ENCODE results near the gene PATJ.
A peak's percentile ranks its signal among the peaks of the same experiment; 100 is the strongest.

The PATJ gene

GRCh38 chr1:61967750-61968149, 225.5 kb downstream of the PATJ start:
- no peak overlapping the region for H3K4me3 ChIP-seq (ENCODE audit: control insufficient read depth in 1 of 7, extremely low read depth in 1 of 7, insufficient read depth in 4 of 7, low read depth in 2 of 7, low read length in 6 of 7)
- ChIA-PET POLR2A (no interaction called here), CTCF (no interaction called here)
- H3K36me3 ChIP-seq (ENCODE audit: control insufficient read depth in 4 of 4, insufficient read depth in 4 of 4, low read length in 3 of 4), result no peaks in the 10 kb centered on the region
- H3K9me3 ChIP-seq (ENCODE audit: control extremely low read depth in 1 of 5, control insufficient read depth in 4 of 5, insufficient read depth in 2 of 5, low read depth in 1 of 5, low read length in 4 of 5), result no peaks in the 10 kb centered on the region
- no peak for DNase-seq
- 89% methylated on average over 2 of the region's 3 CpGs for WGBS (ENCODE audit: insufficient coverage)
- H3K27ac ChIP-seq (ENCODE audit: insufficient read depth in 1 of 2, low read depth in 1 of 2, low read length in 2 of 2, poor library complexity in 1 of 2, severe bottlenecking in 2 of 2), result no peak overlapping the region
- H3K27me3 ChIP-seq (replicated peaks in 2 of 5; ENCODE audit: control insufficient read depth in 4 of 5, insufficient read depth in 5 of 5, low read length in 4 of 5), result no peaks in the 10 kb centered on the region
- no peaks in the 10 kb centered on the region for H3K4me1 ChIP-seq (ENCODE audit: control extremely low read depth in 1 of 4, control insufficient read depth in 4 of 4, insufficient read depth in 4 of 4, low read length in 3 of 4)

GRCh38 chr1:61968869-61969268, 226.6 kb downstream of the PATJ start:
- H3K4me1 ChIP-seq (ENCODE audit: control extremely low read depth in 1 of 4, control insufficient read depth in 4 of 4, insufficient read depth in 4 of 4, low read length in 3 of 4), result no peaks in the 10 kb centered on the region
- H3K36me3 ChIP-seq (ENCODE audit: control insufficient read depth in 4 of 4, insufficient read depth in 4 of 4, low read length in 3 of 4), result no peaks in the 10 kb centered on the region
- DNase-seq, result no peak
- H3K9me3 ChIP-seq (ENCODE audit: control extremely low read depth in 1 of 5, control insufficient read depth in 4 of 5, insufficient read depth in 2 of 5, low read depth in 1 of 5, low read length in 4 of 5), result no peaks in the 10 kb centered on the region
- H3K4me3 ChIP-seq (ENCODE audit: control insufficient read depth in 1 of 7, extremely low read depth in 1 of 7, insufficient read depth in 4 of 7, low read depth in 2 of 7, low read length in 6 of 7), result no peak overlapping the region
- no peaks in the 10 kb centered on the region for H3K27me3 ChIP-seq (replicated peaks in 2 of 5; ENCODE audit: control insufficient read depth in 4 of 5, insufficient read depth in 5 of 5, low read length in 4 of 5)
- H3K27ac ChIP-seq (ENCODE audit: insufficient read depth in 1 of 2, low read depth in 1 of 2, low read length in 2 of 2, poor library complexity in 1 of 2, severe bottlenecking in 2 of 2), result no peak overlapping the region
- ChIA-PET POLR2A (no interaction called here), CTCF (no interaction called here)
- WGBS (ENCODE audit: insufficient coverage), result no CpG with 5 or more reads among the region's 1 CpG

- H3K27ac ChIP-seq (ENCODE audit: insufficient read depth in 1 of 2, low read depth in 1 of 2, low read length in 2 of 2, poor library complexity in 1 of 2, severe bottlenecking in 2 of 2), result no peak overlapping the region
Measured at GRCh38 chr1:61973100-61973837, 231.0 kb downstream of the PATJ start.

GRCh38 chr1:61975638-61976037, 233.4 kb downstream of the PATJ start:
- Histone ChIP-seq H3K4me1 (ENCODE audit: control extremely low read depth in 1 of 4, control insufficient read depth in 4 of 4, insufficient read depth in 4 of 4, low read length in 3 of 4) (no peaks in the 10 kb centered on the region), H3K27me3 (replicated peaks in 2 of 5; ENCODE audit: control insufficient read depth in 4 of 5, insufficient read depth in 5 of 5, low read length in 4 of 5) (no peaks in the 10 kb centered on the region), H3K36me3 (ENCODE audit: control insufficient read depth in 4 of 4, insufficient read depth in 4 of 4, low read length in 3 of 4) (no peaks in the 10 kb centered on the region), H3K9me3 (ENCODE audit: control extremely low read depth in 1 of 5, control insufficient read depth in 4 of 5, insufficient read depth in 2 of 5, low read depth in 1 of 5, low read length in 4 of 5) (no peaks in the 10 kb centered on the region), H3K27ac (ENCODE audit: insufficient read depth in 1 of 2, low read depth in 1 of 2, low read length in 2 of 2, poor library complexity in 1 of 2, severe bottlenecking in 2 of 2) (no peak overlapping the region), H3K4me3 (ENCODE audit: control insufficient read depth in 1 of 7, extremely low read depth in 1 of 7, insufficient read depth in 4 of 7, low read depth in 2 of 7, low read length in 6 of 7) (no peak overlapping the region)
- DNase-seq, result no peak
- POLR2A ChIA-PET, result no interaction called here
- CTCF ChIA-PET, result no interaction called here
- 100% methylated on average over 4 of the region's 4 CpGs for WGBS (ENCODE audit: insufficient coverage)

More at GRCh38 chr1:61973100-61973837, 231.0 kb downstream of the PATJ start:
- ChIA-PET CTCF (no interaction called here), POLR2A (no interaction called here)
- Histone ChIP-seq H3K36me3 (ENCODE audit: control insufficient read depth in 4 of 4, insufficient read depth in 4 of 4, low read length in 3 of 4) (no peaks in the 10 kb centered on the region), H3K4me1 (ENCODE audit: control extremely low read depth in 1 of 4, control insufficient read depth in 4 of 4, insufficient read depth in 4 of 4, low read length in 3 of 4) (no peaks in the 10 kb centered on the region), H3K9me3 (ENCODE audit: control extremely low read depth in 1 of 5, control insufficient read depth in 4 of 5, insufficient read depth in 2 of 5, low read depth in 1 of 5, low read length in 4 of 5) (no peaks in the 10 kb centered on the region), H3K27me3 (replicated peaks in 2 of 5; ENCODE audit: control insufficient read depth in 4 of 5, insufficient read depth in 5 of 5, low read length in 4 of 5) (no peaks in the 10 kb centered on the region), H3K4me3 (ENCODE audit: control insufficient read depth in 1 of 7, extremely low read depth in 1 of 7, insufficient read depth in 4 of 7, low read depth in 2 of 7, low read length in 6 of 7) (no peak overlapping the region)
- no peak for DNase-seq
- no CpG with 5 or more reads among the region's 8 CpGs for WGBS (ENCODE audit: insufficient coverage)

GRCh38 chr1:61976566-61976965, 234.3 kb downstream of the PATJ start:
- DNase-seq, result no peak
- POLR2A ChIA-PET, result no interaction called here
- Histone ChIP-seq H3K36me3 (ENCODE audit: control insufficient read depth in 4 of 4, insufficient read depth in 4 of 4, low read length in 3 of 4) (no peaks in the 10 kb centered on the region), H3K4me1 (ENCODE audit: control extremely low read depth in 1 of 4, control insufficient read depth in 4 of 4, insufficient read depth in 4 of 4, low read length in 3 of 4) (no peaks in the 10 kb centered on the region), H3K27me3 (replicated peaks in 2 of 5; ENCODE audit: control insufficient read depth in 4 of 5, insufficient read depth in 5 of 5, low read length in 4 of 5) (no peaks in the 10 kb centered on the region), H3K27ac (ENCODE audit: insufficient read depth in 1 of 2, low read depth in 1 of 2, low read length in 2 of 2, poor library complexity in 1 of 2, severe bottlenecking in 2 of 2) (no peak overlapping the region), H3K9me3 (ENCODE audit: control extremely low read depth in 1 of 5, control insufficient read depth in 4 of 5, insufficient read depth in 2 of 5, low read depth in 1 of 5, low read length in 4 of 5) (no peaks in the 10 kb centered on the region), H3K4me3 (ENCODE audit: control insufficient read depth in 1 of 7, extremely low read depth in 1 of 7, insufficient read depth in 4 of 7, low read depth in 2 of 7, low read length in 6 of 7) (no peak overlapping the region)
- CTCF ChIA-PET, result no interaction called here
- no CpG with 5 or more reads among the region's 4 CpGs for WGBS (ENCODE audit: insufficient coverage)

GRCh38 chr1:61978796-61979195, 236.5 kb downstream of the PATJ start:
- no peaks in the 10 kb centered on the region for H3K4me1 ChIP-seq (ENCODE audit: control extremely low read depth in 1 of 4, control insufficient read depth in 4 of 4, insufficient read depth in 4 of 4, low read length in 3 of 4)
- no peak overlapping the region for H3K27ac ChIP-seq (ENCODE audit: insufficient read depth in 1 of 2, low read depth in 1 of 2, low read length in 2 of 2, poor library complexity in 1 of 2, severe bottlenecking in 2 of 2)
- no peak overlapping the region for H3K4me3 ChIP-seq (ENCODE audit: control insufficient read depth in 1 of 7, extremely low read depth in 1 of 7, insufficient read depth in 4 of 7, low read depth in 2 of 7, low read length in 6 of 7)
- DNase-seq, result no peak
- POLR2A ChIA-PET, result no interaction called here
- CTCF ChIA-PET, result no interaction called here
- H3K9me3 ChIP-seq (ENCODE audit: control extremely low read depth in 1 of 5, control insufficient read depth in 4 of 5, insufficient read depth in 2 of 5, low read depth in 1 of 5, low read length in 4 of 5), result no peaks in the 10 kb centered on the region
- H3K36me3 ChIP-seq (ENCODE audit: control insufficient read depth in 4 of 4, insufficient read depth in 4 of 4, low read length in 3 of 4), result no peaks in the 10 kb centered on the region
- H3K27me3 ChIP-seq (replicated peaks in 2 of 5; ENCODE audit: control insufficient read depth in 4 of 5, insufficient read depth in 5 of 5, low read length in 4 of 5), result no peaks in the 10 kb centered on the region

- H3K9me3 ChIP-seq (ENCODE audit: control extremely low read depth in 1 of 5, control insufficient read depth in 4 of 5, insufficient read depth in 2 of 5, low read depth in 1 of 5, low read length in 4 of 5), result no peaks in the 10 kb centered on the region
- no peak overlapping the region for H3K27ac ChIP-seq (ENCODE audit: insufficient read depth in 1 of 2, low read depth in 1 of 2, low read length in 2 of 2, poor library complexity in 1 of 2, severe bottlenecking in 2 of 2)
- no peaks in the 10 kb centered on the region for H3K4me1 ChIP-seq (ENCODE audit: control extremely low read depth in 1 of 4, control insufficient read depth in 4 of 4, insufficient read depth in 4 of 4, low read length in 3 of 4)
- H3K36me3 ChIP-seq (ENCODE audit: control insufficient read depth in 4 of 4, insufficient read depth in 4 of 4, low read length in 3 of 4), result no peaks in the 10 kb centered on the region
- WGBS (ENCODE audit: insufficient coverage), result 90% methylated on average over 3 of the region's 4 CpGs
- ChIA-PET POLR2A (no interaction called here), CTCF (no interaction called here)
- DNase-seq, result peak in 1 of 3 donors; percentile 6
- H3K4me3 ChIP-seq (ENCODE audit: control insufficient read depth in 1 of 7, extremely low read depth in 1 of 7, insufficient read depth in 4 of 7, low read depth in 2 of 7, low read length in 6 of 7), result no peak overlapping the region
- no peaks in the 10 kb centered on the region for H3K27me3 ChIP-seq (replicated peaks in 2 of 5; ENCODE audit: control insufficient read depth in 4 of 5, insufficient read depth in 5 of 5, low read length in 4 of 5)
Measured at GRCh38 chr1:61979729-61980128, 237.4 kb downstream of the PATJ start.

Measured in common myeloid progenitor, CD34-positive (primary cell).